Immature natural killer cell (primary cell): Measurements from ENCODE around the gene DNPEP. TPM values are rescaled to one million over a fixed set of nuclear protein-coding genes. Genes with fewer than 3 reads are reported as not detected.

Source experiments
- polyA plus RNA-seq, 3 donors: library from polyadenylated mRNA; unstranded; fragments of 300-500 nt; fragmentation: Illumina TruSeq; gene quantifications; one replicate each; pipeline ENCODE4 v1.2.3, GENCODE V29; 2021

The DNPEP gene
- polyA plus RNA-seq, 3 donors from 2014 or later, result 77.4 to 97.9 (median 78.9) TPM

Other genes with a start within 250 kb of the DNPEP start
- 10 to 100 TPM; 19.2 to 33.3 (median 21.9) TPM for gene NHEJ1, start 227.1 kb downstream of the DNPEP start, polyA plus RNA-seq
- under 1 TPM in 1 of 3 donors, not detected in 2; 0.29 TPM for gene SLC23A3, start 217.9 kb downstream of the DNPEP start, polyA plus RNA-seq
- 100 to 1,000 TPM in 1 of 3 donors, 10 to 100 TPM in 2; 68.2 to 135 (median 92.9) TPM for gene CNPPD1, start 211.0 kb downstream of the DNPEP start, polyA plus RNA-seq
- 10 to 100 TPM; 51.2 to 88.6 (median 58.6) TPM for gene RETREG2, start 209.6 kb downstream of the DNPEP start, polyA plus RNA-seq
- gene ZFAND2B, start 181.1 kb downstream of the DNPEP start, polyA plus RNA-seq, result 100 to 1,000 TPM in 2 of 3 donors, 10 to 100 TPM in 1; 95.4 to 128 (median 102) TPM
- gene ABCB6, start 169.0 kb downstream of the DNPEP start, polyA plus RNA-seq, result 1 to 10 TPM in 2 of 3 donors, under 1 TPM in 1; 0.21 to 3.7 (median 1.2) TPM
- 10 to 100 TPM in 2 of 3 donors, 1 to 10 TPM in 1; 8.6 to 31.9 (median 14.8) TPM for gene ATG9A, start 158.3 kb downstream of the DNPEP start, polyA plus RNA-seq
- gene ANKZF1, start 158.1 kb downstream of the DNPEP start, polyA plus RNA-seq, result 10 to 100 TPM; 11.5 to 28.6 (median 22.4) TPM
- gene GLB1L, start 142.5 kb downstream of the DNPEP start, polyA plus RNA-seq, result 1 to 10 TPM in 1 of 3 donors, under 1 TPM in 1, not detected in 1; 0.44 to 1.0 TPM
- 10 to 100 TPM; 26.8 to 35.3 (median 27.6) TPM for gene STK16, start 142.4 kb downstream of the DNPEP start, polyA plus RNA-seq
- gene TUBA4B, start 134.7 kb downstream of the DNPEP start, polyA plus RNA-seq, result not detected
- 100 to 1,000 TPM in 2 of 3 donors, 10 to 100 TPM in 1; 88.6 to 137 (median 124) TPM for gene TUBA4A, start 134.0 kb downstream of the DNPEP start, polyA plus RNA-seq
- gene DNAJB2, start 108.5 kb downstream of the DNPEP start, polyA plus RNA-seq, result 1 to 10 TPM; 2.8 to 3.6 (median 2.9) TPM
- gene PTPRN, start 78.5 kb downstream of the DNPEP start, polyA plus RNA-seq, result under 1 TPM in 1 of 3 donors, not detected in 2; 0.41 TPM
- gene RESP18, start 55.2 kb downstream of the DNPEP start, polyA plus RNA-seq, result not detected
- not detected for gene DES, start 30.5 kb upstream of the DNPEP start, polyA plus RNA-seq
- not detected for gene SPEG, start 46.9 kb upstream of the DNPEP start, polyA plus RNA-seq
- 10 to 100 TPM; 21.4 to 40.9 (median 37.1) TPM for gene GMPPA, start 111.0 kb upstream of the DNPEP start, polyA plus RNA-seq
- gene ASIC4, start 126.6 kb upstream of the DNPEP start, polyA plus RNA-seq, result not detected
- 10 to 100 TPM in 2 of 3 donors, 1 to 10 TPM in 1; 6.1 to 20.8 (median 18.6) TPM for gene CHPF, start 155.9 kb upstream of the DNPEP start, polyA plus RNA-seq
- gene TMEM198, start 156.1 kb upstream of the DNPEP start, polyA plus RNA-seq, result under 1 TPM in 1 of 3 donors, not detected in 2; 0.44 TPM
- gene OBSL1, start 183.6 kb upstream of the DNPEP start, polyA plus RNA-seq, result under 1 TPM in 1 of 3 donors, not detected in 2; 0.53 TPM
- not detected for gene INHA, start 184.4 kb upstream of the DNPEP start, polyA plus RNA-seq
- 10 to 100 TPM; 12.6 to 18.4 (median 16.6) TPM for gene STK11IP, start 209.9 kb upstream of the DNPEP start, polyA plus RNA-seq
- gene SLC4A3, start 239.7 kb upstream of the DNPEP start, polyA plus RNA-seq, result under 1 TPM in 1 of 3 donors, not detected in 2; 0.52 TPM